OCI-LY3 (cell line): ENCODE data around the gene KCNA4.

Experiments
- CTCF ChIP-seq: fragments of 200-600, 300-600 bp; sonication (generic); IDR thresholded peaks from 2 replicates; pipeline ENCODE4 v1.5.1; 2014; ENCODE audit warnings: antibody characterized with exemption, low read length, low read depth
- EZH2phosphoT487 ChIP-seq: fragments of 200-600 bp; shearing (Covaris generic); IDR thresholded peaks from 2 replicates; pipeline ENCODE4 v1.6.1; 2018; ENCODE audit warnings: antibody characterized with exemption, mixed run types, low read depth

- TF ChIP-seq EZH2phosphoT487: no peak
- no peak for TF ChIP-seq CTCF
These were observed at the start of gene KCNA4 for GRCh38 chr11:30016588-30017363.
